GM19025 (cell line): ENCODE measurements around the gene GRAMD1A.
"Not testable (repeated sequence)": the region's sequence is repeated elsewhere in the genome, so short reads cannot be mapped to it uniquely, and the experiment has no call there.

Source experiments
- ATAC-seq: cut with Tn5 transposase; IDR thresholded peaks from one replicate; pipeline ENCODE4 v1.9.1; 2021; ENCODE audit warnings: mild to moderate bottlenecking, low read depth, moderate library complexity; ENCODE audit not compliant: unreplicated experiment

Gene GRAMD1A

DNA sequence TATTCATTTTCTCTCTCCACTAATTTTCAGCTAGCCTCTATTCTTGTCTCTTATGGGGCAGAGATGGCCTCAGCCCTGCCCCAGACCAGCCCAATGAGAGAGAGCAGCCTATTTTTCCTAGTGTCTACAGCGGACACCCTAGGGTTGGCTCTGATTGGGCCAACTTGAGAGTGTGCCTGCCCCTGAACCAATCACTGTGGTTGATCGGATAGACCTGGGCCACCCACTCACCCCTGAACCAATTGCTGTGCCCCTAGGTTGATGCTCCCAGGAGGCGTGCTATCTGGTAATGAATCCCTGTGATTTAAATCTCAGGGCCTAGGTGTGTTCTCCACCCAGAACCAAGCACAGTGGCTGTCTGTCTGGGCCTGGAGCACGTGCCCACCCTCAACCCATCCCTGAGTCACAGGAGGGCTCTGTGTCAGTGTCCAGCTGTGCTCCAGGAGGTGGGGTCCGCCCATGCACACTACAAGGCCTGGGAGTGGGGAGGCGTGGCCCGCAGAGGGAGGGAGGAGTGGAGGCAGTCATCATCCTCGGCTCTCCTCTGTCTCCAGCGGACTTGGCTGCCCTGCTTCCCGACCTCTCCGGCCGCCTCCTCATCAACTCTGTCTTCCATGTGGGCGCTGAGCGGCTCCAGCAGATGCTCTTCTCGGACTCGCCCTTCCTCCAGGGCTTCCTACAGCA, 15.3 kb downstream of the GRAMD1A start:
- no peak for ATAC-seq

DNA sequence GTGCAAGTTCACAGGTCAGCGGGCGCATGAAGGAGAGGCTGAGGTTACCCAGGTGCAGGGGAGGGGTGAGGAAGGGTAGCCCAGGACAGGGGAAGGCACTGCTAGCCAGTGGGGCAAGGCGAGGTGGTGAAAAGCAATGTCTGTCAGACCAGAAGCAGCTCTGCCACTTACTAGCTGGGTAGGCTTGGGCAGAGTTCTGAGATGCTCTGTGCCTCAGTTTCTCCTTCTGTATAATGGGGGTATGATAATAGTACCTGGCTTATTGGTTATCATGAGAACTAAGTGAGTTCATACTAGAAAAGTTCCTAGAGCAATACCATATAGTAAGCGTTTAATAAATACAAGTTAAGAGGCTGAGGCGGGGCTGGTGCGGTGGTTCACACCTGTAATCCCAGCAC, 15.8 kb downstream of the GRAMD1A start:
- no peak for ATAC-seq

DNA sequence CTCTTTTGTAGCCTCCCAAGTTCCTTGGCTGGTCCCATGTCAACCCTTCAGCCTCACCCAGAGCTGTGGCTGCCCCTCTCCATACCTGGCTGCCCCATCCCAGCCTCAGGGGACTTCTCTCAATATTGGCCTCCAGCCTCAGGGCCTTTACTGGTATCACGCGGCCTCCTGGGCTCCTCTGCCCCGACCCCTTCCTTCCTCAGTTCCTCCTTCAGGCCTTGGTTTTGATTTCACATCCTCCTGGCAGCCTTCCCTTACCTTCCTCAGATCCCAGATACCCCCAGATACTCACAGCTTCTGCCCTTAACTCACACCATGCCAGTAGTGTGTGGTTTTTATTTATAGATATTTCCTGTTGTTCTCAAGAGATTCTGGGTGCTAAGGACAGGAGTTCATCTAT, 17.4 kb downstream of the GRAMD1A start:
- ATAC-seq = no peak

DNA sequence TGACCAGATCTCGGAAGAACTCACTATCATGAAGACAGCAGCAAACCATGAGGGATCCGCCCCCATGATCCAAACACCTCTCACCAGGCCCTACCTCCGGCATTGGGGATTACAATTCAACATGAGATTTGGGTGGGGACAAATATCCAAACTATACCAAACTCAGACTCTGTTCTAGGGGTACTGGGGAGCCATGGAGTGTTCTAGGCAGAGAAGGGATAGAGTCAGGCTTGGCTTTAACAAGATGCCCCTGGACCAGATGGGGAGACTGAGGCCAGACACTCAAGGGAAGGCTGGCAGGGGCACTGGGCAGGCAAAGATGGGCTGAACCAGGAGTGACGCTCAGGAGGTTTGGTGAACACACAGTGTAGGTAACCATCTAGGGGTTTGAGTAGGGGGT, 18.3 kb downstream of the GRAMD1A start:
- no peak for ATAC-seq

DNA sequence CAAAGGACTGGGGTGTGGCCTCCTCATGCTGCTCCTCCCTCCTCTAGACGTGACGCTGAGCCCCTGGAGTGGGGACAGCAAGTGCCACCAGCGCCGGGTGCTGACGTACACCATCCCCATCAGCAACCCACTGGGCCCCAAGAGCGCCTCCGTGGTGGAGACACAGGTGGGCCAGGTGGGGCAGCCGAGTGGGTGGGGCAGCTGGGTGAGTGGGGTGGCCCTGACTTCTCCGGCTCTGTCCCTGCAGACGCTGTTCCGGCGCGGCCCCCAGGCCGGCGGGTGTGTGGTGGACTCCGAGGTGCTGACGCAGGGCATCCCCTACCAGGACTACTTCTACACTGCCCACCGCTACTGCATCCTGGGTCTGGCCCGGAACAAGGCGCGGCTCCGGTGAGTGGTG, 19.0 kb downstream of the GRAMD1A start:
- ATAC-seq = no peak

DNA sequence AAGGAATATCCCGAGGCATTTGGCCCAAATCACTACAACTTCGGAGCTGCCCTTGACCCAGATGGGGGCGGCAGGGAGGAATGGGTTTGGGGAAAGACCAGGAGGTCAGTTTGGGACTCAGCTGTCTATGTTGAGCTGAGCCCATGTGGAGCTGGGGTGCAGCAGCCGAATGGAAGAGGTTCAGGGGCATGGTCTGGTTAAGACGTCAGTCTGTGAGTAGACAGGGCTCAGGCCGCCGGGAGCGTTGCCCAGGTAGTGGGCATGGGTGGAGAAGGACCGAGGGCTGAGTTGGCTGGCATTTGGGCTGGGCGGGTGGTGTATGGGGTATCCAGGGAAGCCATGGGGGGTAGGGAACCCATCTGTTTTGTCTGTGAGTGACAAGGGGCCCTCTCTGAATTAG, 20.9 kb downstream of the GRAMD1A start:
- no peak for ATAC-seq

DNA sequence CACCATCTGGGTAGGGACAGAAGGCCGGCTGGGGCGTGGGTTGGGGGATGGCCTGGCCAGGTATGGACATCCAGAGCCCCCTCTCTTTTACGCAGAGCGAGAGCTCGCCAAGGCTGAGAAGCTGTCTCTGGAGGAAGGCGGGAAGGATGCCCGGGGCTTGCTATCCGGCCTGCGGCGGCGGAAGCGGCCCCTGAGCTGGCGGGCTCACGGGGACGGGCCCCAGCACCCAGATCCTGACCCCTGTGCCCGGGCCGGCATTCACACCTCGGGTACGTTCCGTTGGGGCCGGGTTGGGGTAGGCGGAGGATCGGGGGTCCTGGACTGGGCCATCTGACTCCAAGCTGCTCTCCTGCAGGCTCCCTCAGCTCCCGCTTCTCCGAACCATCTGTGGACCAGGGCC, 21.5 kb downstream of the GRAMD1A start:
- ATAC-seq = no peak

DNA sequence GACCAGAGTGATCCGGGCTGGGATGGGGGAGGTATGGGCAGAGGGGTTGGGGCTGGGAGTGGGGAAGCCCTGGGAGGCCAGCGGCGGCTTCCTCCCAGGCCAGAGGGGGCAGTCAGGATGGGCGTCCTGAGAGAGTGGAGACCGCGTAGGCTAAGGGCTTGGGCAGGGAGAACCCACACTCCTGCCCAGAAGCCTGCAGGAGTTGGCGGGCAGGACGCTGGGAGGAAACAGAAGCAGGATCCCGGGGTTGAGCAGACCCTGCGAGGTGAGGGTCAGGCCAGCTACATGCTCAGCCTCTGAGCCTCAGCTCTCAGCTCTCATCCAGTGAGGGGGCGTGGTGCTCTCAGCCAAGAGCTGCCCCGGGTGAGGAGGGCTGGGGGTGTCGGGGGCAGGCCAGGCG, 22.3 kb downstream of the GRAMD1A start:
- ATAC-seq = no peak

DNA sequence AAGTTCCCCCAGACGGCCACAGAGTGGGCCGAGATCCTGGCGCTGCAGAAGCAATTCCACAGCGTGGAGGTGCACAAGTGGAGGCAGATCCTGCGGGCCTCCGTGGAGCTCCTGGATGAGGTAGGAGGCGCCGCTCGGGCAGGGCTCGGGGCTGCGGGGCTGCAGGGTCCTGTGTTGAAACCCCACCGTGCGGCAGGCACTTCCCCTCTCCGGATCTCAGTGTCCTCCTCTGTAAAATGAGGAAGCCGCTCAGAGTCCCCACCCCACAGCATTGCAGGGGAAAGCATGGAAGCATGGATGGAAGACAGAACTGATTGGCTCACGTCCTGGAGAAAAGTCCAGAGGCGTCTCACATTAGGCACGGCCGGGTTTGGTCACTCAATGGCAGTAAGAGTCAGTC, 23.3 kb downstream of the GRAMD1A start:
- no peak for ATAC-seq

DNA sequence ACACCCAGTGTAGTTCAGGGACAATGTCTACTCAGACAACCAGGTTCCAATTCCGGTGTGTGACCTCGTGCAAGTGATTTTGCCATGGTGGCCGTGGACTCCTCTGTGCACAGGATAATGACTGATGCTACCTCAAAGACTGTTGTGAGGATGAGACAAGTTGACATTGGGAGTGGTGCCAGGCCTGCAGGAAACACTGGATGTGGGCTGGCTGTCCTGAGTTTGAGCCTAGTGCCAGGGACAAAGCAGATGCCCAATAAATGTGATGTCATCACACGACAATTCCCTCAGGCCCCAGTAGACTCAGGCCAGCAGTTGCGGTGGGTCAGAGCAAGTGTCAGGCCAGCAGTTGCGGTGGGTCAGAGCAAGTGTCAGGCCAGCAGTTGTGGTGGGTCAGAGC, 24.0 kb downstream of the GRAMD1A start:
- no peak for ATAC-seq

DNA sequence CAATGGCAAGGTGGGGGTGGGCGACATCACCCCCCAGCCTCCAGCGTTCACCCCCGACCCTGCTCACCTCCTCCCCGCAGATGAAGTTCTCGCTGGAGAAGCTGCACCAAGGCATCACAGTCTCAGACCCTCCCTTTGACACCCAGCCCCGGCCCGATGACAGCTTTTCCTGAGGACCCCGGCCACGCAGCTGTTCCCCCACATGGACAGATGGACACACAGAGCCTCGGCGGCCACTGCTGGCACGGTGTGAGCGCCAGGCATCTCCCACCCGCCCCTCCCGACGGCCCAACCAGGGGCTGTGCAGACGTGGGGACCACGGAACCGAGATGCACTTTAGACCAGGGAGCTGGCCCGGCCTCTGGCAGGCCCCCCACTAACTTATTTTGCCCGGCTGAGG, 25.8 kb downstream of the GRAMD1A start:
- ATAC-seq = no peak

DNA sequence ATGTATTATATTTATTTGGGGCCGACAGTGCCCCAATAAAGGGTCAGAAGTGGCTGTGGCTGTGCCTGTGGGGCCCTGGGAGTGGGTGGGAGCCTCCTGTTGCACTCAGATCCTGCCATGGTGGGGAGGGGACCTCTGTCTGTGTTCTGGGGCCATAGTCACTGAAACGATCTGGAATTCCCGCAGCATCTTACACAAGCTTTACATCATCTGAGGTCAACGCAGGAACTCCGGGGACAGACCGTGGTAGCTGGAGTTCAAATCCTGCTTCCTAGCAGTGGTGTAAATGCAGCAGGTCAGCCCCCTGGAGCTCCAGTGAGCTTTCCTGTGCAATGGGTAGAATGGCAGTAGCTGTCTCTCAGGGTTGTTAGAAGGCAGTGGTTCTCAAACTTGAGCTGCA, 26.3 kb downstream of the GRAMD1A start:
- no peak for ATAC-seq

DNA sequence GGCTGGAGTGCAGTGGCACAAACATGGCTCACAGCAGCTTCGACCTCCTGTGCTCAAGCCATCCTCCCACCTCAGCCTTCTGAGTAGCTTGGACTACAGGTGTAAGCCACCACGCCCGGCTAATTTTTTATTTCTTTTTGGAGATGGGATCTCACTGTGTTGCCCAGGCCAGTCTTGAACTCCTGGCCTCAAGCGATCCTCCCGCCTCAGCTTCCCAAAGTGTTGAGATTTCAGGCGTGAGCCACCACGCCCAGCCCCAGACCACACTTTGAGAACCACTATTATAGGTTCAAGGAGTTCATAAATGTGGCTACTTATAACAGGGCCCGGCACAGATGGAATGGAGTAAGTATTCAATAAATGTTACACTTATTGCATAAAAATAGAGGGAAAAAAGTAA, 26.9 kb downstream of the GRAMD1A start:
- no peak for ATAC-seq

DNA sequence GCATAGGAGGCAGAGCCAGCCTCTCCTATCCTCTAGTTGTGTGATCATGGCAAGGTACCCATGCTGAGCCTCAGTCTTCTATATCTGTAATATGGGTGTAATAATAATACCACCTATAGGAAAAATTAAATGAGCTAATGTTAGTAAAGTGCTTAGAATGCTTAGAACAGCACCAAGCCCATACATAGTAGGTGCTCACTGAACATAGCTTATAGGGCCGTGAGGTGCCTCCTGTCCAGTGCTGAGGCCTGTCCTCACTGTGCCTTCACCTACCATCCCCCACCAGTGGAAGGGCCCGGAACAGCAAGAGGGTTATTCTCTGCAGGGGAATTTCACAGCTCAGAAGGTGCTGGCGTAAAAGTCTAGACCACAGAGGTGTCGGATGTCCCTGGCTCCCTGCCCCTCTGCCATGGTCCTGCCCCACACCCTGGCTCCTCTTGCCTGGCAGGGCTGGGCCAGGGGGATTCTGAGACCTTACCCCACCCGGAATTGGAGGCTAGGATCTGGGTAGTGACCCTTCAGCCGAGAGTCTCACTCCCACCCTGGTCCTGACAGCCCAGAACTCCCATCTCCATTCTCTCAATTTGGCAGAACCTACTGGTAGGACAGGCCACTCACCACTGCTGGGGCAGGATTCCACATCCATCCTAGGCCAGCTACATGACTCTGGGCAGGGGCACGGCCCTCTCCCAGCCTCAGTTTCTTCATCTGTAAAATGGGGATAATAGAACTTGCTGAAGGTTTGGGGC, 27.9 kb downstream of the GRAMD1A start:
- no peak for ATAC-seq

DNA sequence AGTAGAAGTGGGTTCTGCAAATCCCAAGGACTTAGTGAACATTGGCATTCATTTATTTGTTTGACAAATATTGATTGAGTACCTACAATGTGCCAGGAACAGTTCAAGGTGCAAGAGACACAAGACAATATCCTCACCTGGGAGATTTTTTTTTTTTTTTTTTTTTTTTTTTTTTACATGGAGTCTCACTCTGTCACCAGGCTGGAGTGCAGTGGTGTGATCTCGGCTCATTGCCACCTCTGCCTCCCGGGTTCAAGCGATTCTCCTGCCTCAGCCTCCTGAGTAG, 28.4 kb downstream of the GRAMD1A start:
- not testable (repeated sequence) for ATAC-seq

DNA sequence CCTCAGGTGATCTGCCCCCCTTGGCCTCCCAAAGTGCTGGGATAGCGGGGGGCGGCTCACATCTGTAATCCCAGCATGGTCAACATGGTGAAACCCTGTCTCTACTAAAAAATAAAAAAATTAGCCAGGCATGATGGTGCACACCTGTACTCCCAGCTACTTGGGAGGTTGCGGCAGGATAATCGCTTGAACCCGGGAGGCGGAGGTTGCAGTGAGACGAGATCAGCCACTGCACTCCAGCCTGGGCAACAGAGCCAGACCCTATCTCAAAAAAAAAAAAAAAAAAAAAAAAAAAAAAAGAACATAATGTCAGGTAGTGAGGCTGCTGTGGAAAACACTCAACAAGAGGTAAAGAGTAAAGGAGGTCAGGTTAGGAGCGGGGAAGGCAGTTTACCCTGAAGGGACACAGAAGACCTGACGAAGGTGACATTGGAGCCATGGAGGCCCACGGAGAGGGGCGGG, 29.2 kb downstream of the GRAMD1A start:
- not testable (repeated sequence) for ATAC-seq

DNA sequence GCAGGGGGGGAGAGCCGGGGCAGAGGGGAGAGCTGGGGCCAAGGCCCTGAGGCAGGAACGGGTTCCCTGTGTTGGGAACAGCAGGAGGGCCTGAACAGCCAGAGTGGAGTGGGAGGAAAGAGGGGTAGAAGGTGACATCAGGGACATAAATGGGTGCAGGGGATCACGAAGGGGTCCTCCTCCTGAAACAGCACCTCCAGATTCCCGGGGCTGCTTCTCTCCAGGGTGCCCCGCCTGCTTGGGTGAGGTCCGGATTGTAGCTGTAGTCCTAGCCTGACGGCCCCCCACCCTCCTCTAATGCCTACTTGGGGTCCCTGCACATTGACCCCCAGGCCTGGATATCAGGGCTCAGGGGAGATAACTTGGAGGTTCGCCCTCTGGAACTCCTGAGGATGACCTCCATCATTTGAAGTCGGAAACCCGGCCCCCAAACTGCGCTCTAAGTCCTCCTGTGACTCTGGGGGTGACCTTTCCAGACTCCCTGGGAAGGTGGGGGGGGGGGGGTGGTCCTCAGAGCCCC, 29.7 kb downstream of the GRAMD1A start:
- ATAC-seq = no peak

DNA sequence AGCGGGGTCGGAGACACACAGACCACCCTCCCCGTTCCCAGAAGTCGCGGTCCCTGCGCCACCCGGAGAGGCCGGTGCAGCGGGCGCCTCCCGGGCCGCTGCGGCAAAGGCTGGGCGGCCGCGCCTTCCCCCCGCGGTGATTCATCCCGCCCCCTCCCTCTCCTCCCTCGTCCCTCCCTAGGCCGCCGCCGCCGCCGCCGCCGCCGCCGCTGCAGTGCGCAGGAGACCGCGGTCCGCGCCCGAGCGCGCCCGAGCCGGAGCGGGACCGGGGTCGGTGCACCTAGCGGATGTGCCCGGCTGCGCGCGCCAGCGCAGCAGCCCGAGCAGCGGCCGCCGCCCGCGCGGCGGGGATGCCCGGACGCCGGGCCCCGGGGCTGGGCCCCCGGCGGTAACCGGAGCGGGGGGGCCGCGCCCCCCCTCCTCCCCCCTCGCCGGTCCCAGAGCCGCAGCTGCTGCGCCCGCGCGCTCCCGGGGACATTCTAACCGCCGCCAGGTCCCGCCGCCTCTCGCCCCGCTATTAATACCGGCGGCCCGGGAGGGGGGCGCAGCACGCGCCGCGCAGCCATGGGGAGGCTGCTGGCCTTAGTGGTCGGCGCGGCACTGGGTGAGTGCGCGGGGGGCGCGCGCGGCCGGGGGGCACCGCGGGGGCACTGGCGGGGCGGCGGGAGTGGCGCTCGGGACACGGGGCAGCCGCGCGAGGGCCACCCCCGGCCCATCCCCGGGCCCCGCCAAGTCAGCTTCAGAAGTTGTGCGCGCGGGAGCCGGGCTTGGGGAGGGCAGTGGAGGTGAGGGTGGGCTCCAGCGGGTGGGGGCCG, 30.3 kb downstream of the GRAMD1A start, which contains the start of gene SCN1B:
SCN1B (plus strand) TSS at position 214 of the 815 bp plus-strand sequence; CDS start at position 565, 351 bp downstream.
- ATAC-seq = no peak

DNA sequence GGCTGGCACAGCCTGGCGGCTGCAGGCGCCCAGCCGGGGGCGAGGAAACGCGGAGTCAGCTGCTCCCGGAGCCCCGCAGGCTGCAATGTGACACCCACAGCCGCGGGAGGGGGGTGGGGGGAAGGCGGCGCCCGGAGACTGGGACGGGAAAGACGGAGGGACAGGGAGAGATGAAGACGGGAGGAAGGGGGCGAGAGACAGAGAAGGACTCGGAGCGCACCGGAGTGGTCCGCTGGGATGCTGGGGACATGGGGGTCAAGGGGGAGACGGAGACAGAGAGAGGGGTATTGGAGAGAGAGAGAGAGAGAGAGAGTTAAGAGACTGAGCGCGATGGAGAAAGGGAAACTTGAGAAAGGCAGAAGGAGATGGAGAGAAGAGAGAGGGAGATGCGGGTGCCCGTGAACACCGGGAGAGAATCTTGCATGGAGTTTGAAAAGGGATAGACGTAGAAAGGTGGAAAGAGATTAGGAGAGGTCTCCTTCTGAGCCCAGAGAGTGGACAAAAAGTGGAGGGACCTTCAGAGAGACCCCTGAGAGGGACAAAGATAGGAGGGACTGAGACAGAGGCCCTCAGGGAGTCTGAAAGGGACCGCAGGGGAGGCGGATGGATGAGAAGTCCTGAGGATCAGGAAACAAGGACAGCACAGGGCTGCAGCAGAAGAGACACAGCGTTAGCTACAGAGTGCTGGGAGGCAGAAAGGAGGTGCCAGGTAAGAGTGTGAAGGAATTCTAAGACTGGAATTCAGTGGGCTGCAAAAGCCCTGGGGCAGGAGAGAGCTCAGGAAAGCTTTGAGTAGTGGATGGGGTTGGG, 31.2 kb downstream of the GRAMD1A start:
- no peak for ATAC-seq

DNA sequence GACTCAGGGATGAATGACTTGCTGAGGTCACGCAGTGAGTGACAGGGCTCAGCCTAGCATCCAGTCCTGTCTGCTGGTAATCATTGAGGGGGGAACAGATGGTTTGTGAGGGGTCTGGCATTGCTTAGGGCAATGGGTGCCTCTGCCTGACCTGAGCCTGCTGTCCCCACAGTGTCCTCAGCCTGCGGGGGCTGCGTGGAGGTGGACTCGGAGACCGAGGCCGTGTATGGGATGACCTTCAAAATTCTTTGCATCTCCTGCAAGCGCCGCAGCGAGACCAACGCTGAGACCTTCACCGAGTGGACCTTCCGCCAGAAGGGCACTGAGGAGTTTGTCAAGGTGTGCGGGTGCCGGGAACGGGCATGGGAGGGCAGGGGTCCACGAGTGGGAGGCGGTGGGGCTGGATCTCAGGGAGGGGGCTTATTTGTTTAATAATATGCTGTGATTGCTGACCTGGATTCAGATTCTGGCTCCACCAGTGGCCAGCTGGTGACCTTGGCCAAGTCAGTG, 32.3 kb downstream of the GRAMD1A start:
- ATAC-seq = no peak
